ENCODE data around the gene ITPR2.
"Not testable (repeated sequence)": the region's sequence is repeated elsewhere in the genome, so short reads cannot be mapped to it uniquely, and the experiment has no call there.

ITPR2 gene

GRCh38 chr12:26551385-26551784 lies 281.6 kb downstream of the ITPR2 start:
- no peak for DNase-seq

GRCh38 chr12:26548227-26548626 lies 284.8 kb downstream of the ITPR2 start:
- no peak for DNase-seq

- no peak for DNase-seq
Observed at GRCh38 chr12:26546535-26547314, 286.3 kb downstream of the ITPR2 start.

GRCh38 chr12:26539131-26539530 lies 293.9 kb downstream of the ITPR2 start:
- DNase-seq, result no peak

- DNase-seq, result no peak
Observed at GRCh38 chr12:26537651-26538050, 295.3 kb downstream of the ITPR2 start.

GRCh38 chr12:26537126-26537525 lies 295.9 kb downstream of the ITPR2 start:
- DNase-seq, result no peak

- no peak for DNase-seq
Observed at GRCh38 chr12:26535826-26536225, 297.2 kb downstream of the ITPR2 start.

- no peak for DNase-seq
Observed at GRCh38 chr12:26534071-26534470, 298.9 kb downstream of the ITPR2 start.

- DNase-seq, result no peak
Observed at GRCh38 chr12:26533211-26533610, 299.8 kb downstream of the ITPR2 start.

GRCh38 chr12:26530461-26530860 lies 302.5 kb downstream of the ITPR2 start:
- no peak for DNase-seq

GRCh38 chr12:26528943-26529342 lies 304.1 kb downstream of the ITPR2 start:
- no peak for DNase-seq

- no peak for DNase-seq
Observed at GRCh38 chr12:26527682-26528081, 305.3 kb downstream of the ITPR2 start.

GRCh38 chr12:26524862-26525465 lies 308.0 kb downstream of the ITPR2 start:
- no peak for DNase-seq

GRCh38 chr12:26523708-26524150 lies 309.3 kb downstream of the ITPR2 start:
- DNase-seq, result no peak

GRCh38 chr12:26520869-26521268 lies 312.1 kb downstream of the ITPR2 start:
- no peak for DNase-seq

GRCh38 chr12:26520109-26520508 lies 312.9 kb downstream of the ITPR2 start:
- DNase-seq, result no peak

- no peak for DNase-seq
Observed at GRCh38 chr12:26519462-26519861, 313.5 kb downstream of the ITPR2 start.

GRCh38 chr12:26517320-26517719 lies 315.7 kb downstream of the ITPR2 start:
- DNase-seq, result not testable (repeated sequence)

GRCh38 chr12:26514364-26514763 lies 318.6 kb downstream of the ITPR2 start:
- DNase-seq, result no peak

- no peak for DNase-seq
Observed at GRCh38 chr12:26513363-26514043, 319.5 kb downstream of the ITPR2 start.

- no peak for DNase-seq
Observed at GRCh38 chr12:26512213-26512612, 320.8 kb downstream of the ITPR2 start.

- no peak for DNase-seq
Observed at GRCh38 chr12:26510354-26510674, 322.7 kb downstream of the ITPR2 start.

GRCh38 chr12:26507613-26508012 lies 325.4 kb downstream of the ITPR2 start:
- no peak for DNase-seq

- DNase-seq, result no peak
Observed at GRCh38 chr12:26499979-26500640, 332.9 kb downstream of the ITPR2 start.
